PC-3 (cell line): ENCODE data around the gene PDCD11. TPM values are rescaled to one million over a fixed set of nuclear protein-coding genes. Genes with fewer than 3 reads are reported as not detected.

Experiments
- ATAC-seq: fragments of 200-7000 bp; cut with Tn5 transposase; 2 replicates; pipeline ENCODE4 v1.9.1; 2020; ENCODE audit warnings: mild to moderate bottlenecking, moderate library complexity
- BruUV-seq: library from RNA; stranded (reverse); fragments of 400-500 nt; replicated peaks from 2 replicates; lab custom pipeline; 2021; lab: Mats Ljungman, UMichigan
- CTCF ChIA-PET: fragments of 300-600 bp; sonication (Branson Sonifier 250); formaldehyde crosslinking; loops from one replicate; lab custom pipeline; 2022; ENCODE audit warnings: antibody characterized with exemption; lab: Charles Lee
- POLR2A ChIA-PET: fragments of 300-600 bp; sonication (Branson Sonifier 250); formaldehyde crosslinking; loops from one replicate; lab custom pipeline; 2022; ENCODE audit warnings: antibody characterized with exemption; ENCODE audit not compliant: unreplicated experiment; lab: Charles Lee
- DNase-seq: peaks from one replicate; pipeline ENCODE4 v3.0.0-alpha.2; 2015
- H2AFZ ChIP-seq: fragments of 300-600 bp; sonication (generic); 2 replicates; pipeline ENCODE4 v1.6.0; 2016; ENCODE audit warnings: antibody characterized with exemption, low read length
- H3F3A ChIP-seq: fragments of 300-600 bp; sonication (generic); one replicate; pipeline ENCODE4 v1.6.0; 2017; ENCODE audit warnings: antibody characterized with exemption, low read length, control low read depth, mild to moderate bottlenecking; ENCODE audit not compliant: unreplicated experiment
- H3K27ac ChIP-seq: fragments of 300-600 bp; sonication (generic); 2 replicates; pipeline ENCODE4 v1.5.1; 2016; ENCODE audit warnings: mild to moderate bottlenecking, low read length
- H3K27me3 ChIP-seq: fragments of 300-600 bp; sonication (generic); 2 replicates; pipeline ENCODE4 v1.6.1; 2016; ENCODE audit warnings: low read length, mixed read lengths
- H3K36me3 ChIP-seq: fragments of 300-600 bp; sonication (generic); 2 replicates; pipeline ENCODE4 v1.6.1; 2016; ENCODE audit warnings: low read depth, mixed run types, low read length, mixed read lengths
- H3K4me1 ChIP-seq: fragments of 300-600 bp; sonication (generic); 2 replicates; pipeline ENCODE4 v1.5.1; 2016; ENCODE audit warnings: low read length; ENCODE audit not compliant: insufficient read depth
- H3K4me2 ChIP-seq: fragments of 300-600 bp; sonication (generic); 2 replicates; pipeline ENCODE4 v1.6.0; 2016; ENCODE audit warnings: low read length
- H3K4me3 ChIP-seq: fragments of 300-600 bp; sonication (generic); 2 replicates; pipeline ENCODE4 v1.5.1; 2016; ENCODE audit warnings: mild to moderate bottlenecking, low read length, mixed read lengths
- H3K79me2 ChIP-seq: fragments of 300-600 bp; sonication (generic); 2 replicates; pipeline ENCODE4 v1.6.1; 2017; ENCODE audit warnings: low read length, mixed read lengths
- H3K9ac ChIP-seq: fragments of 300-600 bp; sonication (generic); 2 replicates; pipeline ENCODE4 v1.6.0; 2016; ENCODE audit warnings: mild to moderate bottlenecking, low read length
- H3K9me2 ChIP-seq: fragments of 300-600 bp; sonication (generic); replicated peaks from 2 replicates; pipeline ENCODE4 v1.6.1; 2016; ENCODE audit warnings: mixed run types, low read length, mixed read lengths
- H3K9me3 ChIP-seq: fragments of 300-600 bp; sonication (generic); 2 replicates; pipeline ENCODE4 v1.6.1; 2016; ENCODE audit warnings: low read length, mixed read lengths
- H4K20me1 ChIP-seq: fragments of 300-600 bp; sonication (generic); 2 replicates; pipeline ENCODE4 v1.6.1; 2016; ENCODE audit warnings: low read length, mixed read lengths
- CTCF ChIP-seq: fragments of 300-600 bp; sonication (generic); conservative IDR thresholded peaks from 2 replicates; pipeline ENCODE4 v1.5.1; 2017; ENCODE audit warnings: antibody characterized with exemption, low read depth, mild to moderate bottlenecking, low read length
- EZH2 ChIP-seq: fragments of 300-600 bp; sonication (generic); IDR thresholded peaks from one replicate; pipeline ENCODE4 v1.6.1; 2017; ENCODE audit warnings: antibody characterized with exemption, mild to moderate bottlenecking, low read length; ENCODE audit not compliant: unreplicated experiment
- EZH2phosphoT487 ChIP-seq: fragments of 300-600 bp; sonication (generic); IDR thresholded peaks from 2 replicates; pipeline ENCODE4 v1.6.1; 2018; ENCODE audit warnings: mild to moderate bottlenecking, antibody characterized with exemption, low read length, borderline replicate concordance
- intact Hi-C: fragments of 100-400 bp; cut with micrococcal nuclease; formaldehyde crosslinking; loops from 2 replicates; pipeline ENCODE4 v1.9.0; 2023
- total RNA-seq: library from RNA; depleted of rRNA; stranded (reverse); fragments of >200 nt; gene quantifications from 2 replicates; pipeline ENCODE4 v1.2.3, GENCODE V29; 2014

The PDCD11 gene
- total RNA-seq, 1 experiment from 2014 or later = 41.9 TPM

GRCh38 chr10:103441206-103441605 lies 44.8 kb downstream of the PDCD11 start:
- no peak overlapping the region for H3K4me3 ChIP-seq
- no peaks in the 10 kb centered on the region for H3K79me2 ChIP-seq
- no peak for ATAC-seq
- no peaks in the 10 kb centered on the region for H3K4me1 ChIP-seq
- no peak overlapping the region for H3K4me2 ChIP-seq
- ChIA-PET CTCF (no interaction called here), POLR2A (no interaction called here)
- no peak overlapping the region for H2AFZ ChIP-seq
- BruUV-seq = no TSS peak
- no peaks in the 10 kb centered on the region for H3K27me3 ChIP-seq
- H3K9ac ChIP-seq = no peak overlapping the region
- H3F3A ChIP-seq = no peaks in the 10 kb centered on the region
- no peak for TF ChIP-seq EZH2phosphoT487
- no peak for TF ChIP-seq EZH2
- no peak for TF ChIP-seq CTCF
- H4K20me1 ChIP-seq = no peaks in the 10 kb centered on the region
- DNase-seq = no peak
- H3K9me2 ChIP-seq = no peaks in the 10 kb centered on the region
- H3K36me3 ChIP-seq = peaks cover 16% of the 10 kb centered on the region; the same call in 1 of the 2 replicates
- H3K9me3 ChIP-seq = no peaks in the 10 kb centered on the region
- H3K27ac ChIP-seq = no peak overlapping the region
- intact Hi-C loops = no loop called here

GRCh38 chr10:103441611-103442010 lies 45.2 kb downstream of the PDCD11 start:
- H3K27ac ChIP-seq = no peak overlapping the region
- no peaks in the 10 kb centered on the region for H3K4me1 ChIP-seq
- H3K9ac ChIP-seq = no peak overlapping the region
- H2AFZ ChIP-seq = no peak overlapping the region
- no peaks in the 10 kb centered on the region for H3K9me3 ChIP-seq
- ChIA-PET POLR2A (no interaction called here), CTCF (no interaction called here)
- no TSS peak for BruUV-seq
- H3K9me2 ChIP-seq = no peaks in the 10 kb centered on the region
- no peak for ATAC-seq
- no peaks in the 10 kb centered on the region for H4K20me1 ChIP-seq
- peaks cover 16% of the 10 kb centered on the region; the same call in 1 of the 2 replicates for H3K36me3 ChIP-seq
- H3K79me2 ChIP-seq = no peaks in the 10 kb centered on the region
- no peak for TF ChIP-seq EZH2
- no peak for TF ChIP-seq CTCF
- TF ChIP-seq EZH2phosphoT487 = no peak
- no peak for DNase-seq
- no peaks in the 10 kb centered on the region for H3K27me3 ChIP-seq
- H3K4me3 ChIP-seq = no peak overlapping the region
- intact Hi-C loops = no loop called here
- H3K4me2 ChIP-seq = no peak overlapping the region
- H3F3A ChIP-seq = no peaks in the 10 kb centered on the region

- POLR2A ChIA-PET = no interaction called here
These were observed 45.6 kb downstream of the PDCD11 start for GRCh38 chr10:103442031-103442461.

More at GRCh38 chr10:103442031-103442461, 45.6 kb downstream of the PDCD11 start:
- Histone ChIP-seq H3K36me3 (peaks cover 16% of the 10 kb centered on the region; the same call in 1 of the 2 replicates), H3K27ac (no peak overlapping the region), H4K20me1 (no peaks in the 10 kb centered on the region), H3K9ac (no peak overlapping the region), H3K4me2 (no peak overlapping the region), H3K27me3 (no peaks in the 10 kb centered on the region), H2AFZ (no peak overlapping the region), H3K79me2 (no peaks in the 10 kb centered on the region), H3K9me2 (no peaks in the 10 kb centered on the region), H3K4me1 (no peaks in the 10 kb centered on the region), H3F3A (no peaks in the 10 kb centered on the region), H3K4me3 (no peak overlapping the region), H3K9me3 (no peaks in the 10 kb centered on the region)
- DNase-seq (no peak), ATAC-seq (no peak)
- no TSS peak for BruUV-seq
- TF ChIP-seq EZH2phosphoT487 (no peak), EZH2 (no peak), CTCF (no peak)
- intact Hi-C loops = no loop called here
- CTCF ChIA-PET = no interaction called here
